Subcutaneous abdominal adipose tissue (tissue), 5 donors: ENCODE results near the gene OR6B2.

Experiments used
- H3K27ac ChIP-seq: one replicate; pipeline ENCODE4 v1.7.0; 2013; ENCODE audit warnings: low read depth, mild to moderate bottlenecking, inconsistent platforms, low read length, moderate library complexity
- H3K27me3 ChIP-seq, 5 donors: one replicate each; pipeline ENCODE4 v1.7.0; 2013; ENCODE audit warnings: low read length in 5 of 5, inconsistent platforms in 1 of 5; ENCODE audit not compliant: control insufficient read depth in 5 of 5, insufficient read depth in 4 of 5
- H3K36me3 ChIP-seq, 5 donors: one replicate each; pipeline ENCODE4 v1.7.0; 2013; ENCODE audit warnings: low read length in 5 of 5; ENCODE audit not compliant: control insufficient read depth in 5 of 5, insufficient read depth in 5 of 5
- H3K4me1 ChIP-seq, 5 donors: one replicate each; pipeline ENCODE4 v1.7.0; 2013; ENCODE audit warnings: low read length in 5 of 5, mild to moderate bottlenecking in 3 of 5, moderate library complexity in 1 of 5; ENCODE audit not compliant: control insufficient read depth in 5 of 5, insufficient read depth in 5 of 5
- H3K4me3 ChIP-seq, 5 donors: one replicate each; pipeline ENCODE4 v1.7.0; 2013; ENCODE audit warnings: low read length in 5 of 5, low read depth in 1 of 5
- H3K9ac ChIP-seq, 5 donors: one replicate each; pipeline ENCODE4 v1.7.0; 2013; ENCODE audit warnings: low read length in 5 of 5, mild to moderate bottlenecking in 4 of 5, moderate library complexity in 3 of 5
- H3K9me3 ChIP-seq, 5 donors: one replicate each; pipeline ENCODE4 v1.7.0; 2013; ENCODE audit warnings: low read length in 5 of 5; ENCODE audit not compliant: control insufficient read depth in 5 of 5
- donor health status: healthy.
- donor health status: healthy.
- donor health status: healthy.
- donor health status: healthy.
- donor health status: healthy.

The OR6B2 gene

GRCh38 chr2:240043279-240043989 is 13.2 kb upstream of the OR6B2 start:
- Histone ChIP-seq H3K9ac (no peak overlapping the region), H3K9me3 (no peaks in the 10 kb centered on the region), H3K27me3 (peaks cover 13 to 52% (median 32%) of the 10 kb centered on the region in 5 donors), H3K27ac (no peak overlapping the region), H3K4me1 (no peaks in the 10 kb centered on the region), H3K36me3 (no peaks in the 10 kb centered on the region), H3K4me3 (no peak overlapping the region)

DNA sequence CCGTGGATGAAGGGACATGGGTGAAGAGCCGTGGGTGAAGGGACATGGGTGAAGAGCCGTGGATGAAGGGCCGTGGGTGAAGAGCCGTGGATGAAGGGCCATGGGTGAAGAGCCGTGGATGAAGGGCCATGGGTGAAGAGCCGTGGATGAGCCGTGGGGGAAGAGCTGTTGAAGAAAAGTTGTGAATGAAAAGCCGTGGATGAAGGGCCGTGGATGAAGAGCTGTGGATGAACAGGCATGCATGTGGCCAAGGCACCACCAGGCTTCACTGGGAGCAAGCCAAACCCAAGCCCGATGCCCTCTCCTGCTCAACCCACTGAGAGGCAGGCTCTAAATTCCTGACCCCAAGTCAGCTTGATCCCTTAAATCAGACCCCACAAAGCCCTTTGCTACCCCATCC is 12.5 kb upstream of the OR6B2 start:
- Histone ChIP-seq H3K4me1 (no peaks in the 10 kb centered on the region), H3K4me3 (no peak overlapping the region), H3K27ac (no peak overlapping the region), H3K9ac (no peak overlapping the region), H3K36me3 (no peaks in the 10 kb centered on the region), H3K27me3 (peaks cover 13 to 47% (median 27%) of the 10 kb centered on the region in 5 donors), H3K9me3 (no peaks in the 10 kb centered on the region)

DNA sequence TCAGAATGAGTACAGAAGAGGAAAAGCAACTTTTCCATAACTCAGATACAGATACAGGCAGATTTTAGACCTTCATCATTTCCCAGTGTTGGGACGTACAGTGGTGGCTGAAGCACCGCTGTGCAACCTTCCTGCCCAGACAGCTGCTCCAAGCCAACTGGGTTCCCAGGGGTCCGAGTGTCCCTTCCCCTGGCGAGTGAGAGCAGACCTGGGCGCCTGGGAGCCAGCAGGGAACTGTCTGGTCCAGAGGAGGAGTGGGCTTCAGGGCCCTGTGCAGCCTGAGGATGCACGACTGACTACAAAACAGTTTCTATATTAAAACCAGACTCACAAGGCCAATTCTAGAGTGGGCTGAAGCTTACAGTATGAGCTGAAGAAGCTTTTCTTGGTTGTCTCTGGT is 11.1 kb upstream of the OR6B2 start:
- no peak overlapping the region for H3K9ac ChIP-seq
- H3K27me3 ChIP-seq, result peaks cover 13 to 40% (median 25%) of the 10 kb centered on the region in 5 donors
- H3K36me3 ChIP-seq, result no peaks in the 10 kb centered on the region
- no peaks in the 10 kb centered on the region for H3K4me1 ChIP-seq
- no peaks in the 10 kb centered on the region for H3K9me3 ChIP-seq
- H3K27ac ChIP-seq, result no peak overlapping the region
- no peak overlapping the region for H3K4me3 ChIP-seq

DNA sequence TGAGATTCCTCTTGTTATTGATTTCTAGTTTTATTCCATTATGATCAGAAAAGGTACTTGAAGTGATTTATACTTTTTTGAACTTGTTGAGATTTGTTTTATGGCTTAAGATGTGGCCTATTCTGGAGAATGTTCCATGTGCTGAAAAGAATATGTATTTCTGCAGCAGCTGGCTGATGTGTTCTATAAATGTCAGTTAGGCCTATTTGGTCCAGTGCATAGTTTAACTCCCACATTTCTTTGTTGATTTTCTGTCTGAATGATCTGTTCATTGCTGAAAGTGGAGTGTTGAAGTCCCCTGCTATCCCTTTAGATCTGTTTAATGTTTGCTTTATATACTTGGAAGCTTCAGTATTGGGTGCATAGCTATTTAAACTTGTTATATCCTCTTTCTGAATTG is 7.1 kb upstream of the OR6B2 start:
- Histone ChIP-seq H3K9me3 (no peaks in the 10 kb centered on the region), H3K4me3 (no peak overlapping the region), H3K27me3 (peaks cover 8 to 27% (median 14%) of the 10 kb centered on the region in 5 donors), H3K36me3 (no peaks in the 10 kb centered on the region), H3K9ac (no peak overlapping the region), H3K27ac (no peak overlapping the region), H3K4me1 (no peaks in the 10 kb centered on the region)

DNA sequence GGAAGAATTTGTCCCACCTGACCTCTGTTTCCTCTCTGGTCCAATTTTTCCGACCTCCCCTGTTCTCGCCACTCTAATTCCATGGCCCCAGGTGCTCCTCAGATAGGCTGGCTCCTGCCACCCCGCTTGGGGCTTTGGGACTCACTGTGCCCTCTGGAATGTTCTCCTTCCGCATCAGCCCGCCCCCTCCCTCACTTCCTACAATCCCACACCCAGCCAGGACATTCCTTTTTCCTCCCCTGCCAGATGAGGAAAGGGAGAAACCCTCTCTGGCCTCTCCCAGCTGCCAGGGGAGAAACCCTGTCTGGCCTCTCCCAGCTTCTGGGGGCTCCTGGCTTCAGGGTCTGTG is 3.1 kb upstream of the OR6B2 start:
- no peaks in the 10 kb centered on the region for H3K4me1 ChIP-seq
- no peaks in the 10 kb centered on the region for H3K9me3 ChIP-seq
- H3K27me3 ChIP-seq, result peaks cover 5 to 17% (median 11%) of the 10 kb centered on the region in 5 donors
- no peaks in the 10 kb centered on the region for H3K36me3 ChIP-seq
- no peak overlapping the region for H3K27ac ChIP-seq
- H3K9ac ChIP-seq, result no peak overlapping the region
- H3K4me3 ChIP-seq, result no peak overlapping the region

- no peaks in the 10 kb centered on the region for H3K36me3 ChIP-seq
- peaks cover 5 to 17% (median 11%) of the 10 kb centered on the region in 5 donors for H3K27me3 ChIP-seq
Observed at GRCh38 chr2:240032406-240033329, 2.4 kb upstream of the OR6B2 start.

DNA sequence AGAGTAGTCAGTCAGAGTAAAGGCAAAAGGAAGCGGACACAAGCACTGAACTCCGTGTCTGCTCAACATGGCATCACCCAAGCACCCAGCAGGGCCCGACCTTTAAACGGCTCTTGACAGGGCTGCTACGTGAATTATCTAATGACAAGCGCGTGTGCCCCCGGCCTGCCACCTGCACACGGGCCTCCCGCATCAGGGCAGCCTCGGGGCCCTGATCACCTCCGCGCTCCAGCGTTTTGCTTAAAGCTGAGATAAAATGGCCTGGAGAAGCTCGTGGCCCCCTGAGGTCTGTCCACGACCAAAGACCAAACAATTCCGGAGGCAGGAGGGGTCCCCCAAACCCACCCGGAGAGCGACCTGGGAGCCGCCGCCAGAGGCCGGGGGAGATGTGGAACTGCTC is 5.5 kb downstream of the OR6B2 start:
- Histone ChIP-seq H3K27me3 (no peaks in the 10 kb centered on the region), H3K9me3 (no peaks in the 10 kb centered on the region), H3K4me3 (peak overlapping the region; percentile 76 to 99 (median 96)), H3K27ac (peak overlapping the region; percentile 66), H3K36me3 (peaks cover 0 to 19% (median 16%) of the 10 kb centered on the region in 5 donors), H3K9ac (peak overlapping the region; percentile 89 to 100 (median 96)), H3K4me1 (peaks cover 5 to 18% (median 15%) of the 10 kb centered on the region in 5 donors)

More at GRCh38 chr2:240032406-240033329, 2.4 kb upstream of the OR6B2 start:
- Histone ChIP-seq H3K4me3 (no peak overlapping the region), H3K9me3 (no peaks in the 10 kb centered on the region), H3K4me1 (no peaks in the 10 kb centered on the region), H3K27ac (no peak overlapping the region), H3K9ac (no peak overlapping the region)

DNA sequence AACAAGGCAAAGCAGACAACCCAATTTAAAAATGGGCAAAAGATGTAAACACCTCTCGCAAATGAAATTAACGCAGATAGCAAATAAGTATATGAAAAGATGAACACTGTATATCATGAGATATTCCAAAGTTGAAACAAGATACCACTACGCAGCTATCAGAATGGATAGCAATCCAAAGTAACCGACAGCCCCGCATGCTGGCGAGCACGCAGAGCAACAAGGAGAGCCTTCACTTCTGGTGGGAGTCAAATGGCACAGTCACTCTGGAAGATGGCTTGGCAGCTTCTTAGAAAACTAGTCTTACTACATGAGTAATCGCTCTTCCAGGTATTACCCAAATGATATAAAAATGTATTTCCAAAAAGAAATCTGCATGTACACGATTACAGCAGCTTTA is 6.4 kb downstream of the OR6B2 start:
- H3K4me1 ChIP-seq, result peaks cover 5 to 18% (median 15%) of the 10 kb centered on the region in 5 donors
- H3K36me3 ChIP-seq, result peaks cover 0 to 24% (median 24%) of the 10 kb centered on the region in 5 donors
- no peaks in the 10 kb centered on the region for H3K9me3 ChIP-seq
- H3K27ac ChIP-seq, result no peak overlapping the region
- peak overlapping the region in 4 of 5 donors; percentile 12 to 100 (median 94) for H3K9ac ChIP-seq
- H3K27me3 ChIP-seq, result no peaks in the 10 kb centered on the region
- peak overlapping the region in 1 of 5 donors; percentile 96 for H3K4me3 ChIP-seq

GRCh38 chr2:240021488-240022104 is 8.6 kb downstream of the OR6B2 start:
- Histone ChIP-seq H3K36me3 (peaks cover 0 to 46% (median 44%) of the 10 kb centered on the region in 5 donors), H3K4me1 (peaks cover 5 to 18% (median 15%) of the 10 kb centered on the region in 5 donors), H3K27ac (no peak overlapping the region), H3K4me3 (no peak overlapping the region), H3K9me3 (no peaks in the 10 kb centered on the region), H3K27me3 (no peaks in the 10 kb centered on the region), H3K9ac (no peak overlapping the region)
